GM21360 (cell line): ENCODE results near the gene VPS8.
"Not testable (repeated sequence)": the region's sequence is repeated elsewhere in the genome, so short reads cannot be mapped to it uniquely, and the experiment has no call there.

Source experiments
- ATAC-seq: cut with Tn5 transposase; IDR thresholded peaks from one replicate; pipeline ENCODE4 v1.9.1; 2021; ENCODE audit warnings: mild to moderate bottlenecking, moderate library complexity; ENCODE audit not compliant: unreplicated experiment

Gene VPS8

GRCh38 chr3:184914628-184915027 lies 102.7 kb downstream of the VPS8 start:
- no peak for ATAC-seq

- ATAC-seq, result no peak
Observed at GRCh38 chr3:184918750-184919149, 106.8 kb downstream of the VPS8 start.

GRCh38 chr3:184919651-184920050 lies 107.7 kb downstream of the VPS8 start:
- ATAC-seq, result no peak

- ATAC-seq, result no peak
Observed at GRCh38 chr3:184924547-184924946, 112.6 kb downstream of the VPS8 start.

- no peak for ATAC-seq
Observed at GRCh38 chr3:184927796-184928315, 115.9 kb downstream of the VPS8 start.

- ATAC-seq, result no peak
Observed at GRCh38 chr3:184932777-184933176, 120.8 kb downstream of the VPS8 start.

GRCh38 chr3:184937611-184938010 lies 125.6 kb downstream of the VPS8 start:
- ATAC-seq, result no peak

- no peak for ATAC-seq
Observed at GRCh38 chr3:184941408-184941807, 129.4 kb downstream of the VPS8 start.

- ATAC-seq, result no peak
Observed at GRCh38 chr3:184942735-184943134, 130.8 kb downstream of the VPS8 start.

GRCh38 chr3:184944241-184944640 lies 132.3 kb downstream of the VPS8 start:
- ATAC-seq, result no peak

GRCh38 chr3:184945886-184946625 lies 134.1 kb downstream of the VPS8 start:
- ATAC-seq, result no peak

- no peak for ATAC-seq
Observed at GRCh38 chr3:184946917-184947316, 135.0 kb downstream of the VPS8 start.

- no peak for ATAC-seq
Observed at GRCh38 chr3:184949251-184949965, 137.4 kb downstream of the VPS8 start.

- ATAC-seq, result not testable (repeated sequence)
Observed at GRCh38 chr3:184950816-184951215, 138.8 kb downstream of the VPS8 start.

GRCh38 chr3:184952671-184953070 lies 140.7 kb downstream of the VPS8 start:
- ATAC-seq, result no peak

- no peak for ATAC-seq
Observed at GRCh38 chr3:184953401-184953800, 141.4 kb downstream of the VPS8 start.

GRCh38 chr3:184954251-184954650 lies 142.3 kb downstream of the VPS8 start:
- no peak for ATAC-seq

- not testable (repeated sequence) for ATAC-seq
Observed at GRCh38 chr3:184954851-184955250, 142.9 kb downstream of the VPS8 start.

GRCh38 chr3:184965639-184966430 lies 153.9 kb downstream of the VPS8 start:
- ATAC-seq, result no peak

GRCh38 chr3:184968115-184968514 lies 156.1 kb downstream of the VPS8 start:
- no peak for ATAC-seq

- ATAC-seq, result no peak
Observed at GRCh38 chr3:184970186-184970585, 158.2 kb downstream of the VPS8 start.
